T-helper 2 cell treated with Interferon-gamma antibody and Interleukin-4, amounts not matched to agents 5 μg/mL and 100 μg/mL, for 36 hours (primary cell): ENCODE data around the gene SPZ1.
"Not testable (repeated sequence)": the region's sequence is repeated elsewhere in the genome, so short reads cannot be mapped to it uniquely, and the experiment has no call there.

ENCODE experiments used
- DNase-seq: peaks from one replicate; pipeline ENCODE4 v3.0.0; 2021; ENCODE audit warnings: low spot score
- H3K27ac Mint-ChIP-seq: one replicate; pipeline ENCODE4 v1.8.0; 2021; ENCODE audit warnings: mild to moderate bottlenecking, mixed read lengths
- H3K27me3 Mint-ChIP-seq: one replicate; pipeline ENCODE4 v1.8.0; 2021; ENCODE audit warnings: low read depth, mixed read lengths
- H3K36me3 Mint-ChIP-seq: one replicate; pipeline ENCODE4 v1.8.0; 2021; ENCODE audit warnings: low read depth, mixed read lengths
- H3K4me1 Mint-ChIP-seq: one replicate; pipeline ENCODE4 v1.8.0; 2021; ENCODE audit warnings: low read depth, mixed read lengths
- H3K4me3 Mint-ChIP-seq: one replicate; pipeline ENCODE4 v1.8.0; 2022; ENCODE audit warnings: mild to moderate bottlenecking, moderate library complexity, mixed read lengths
- H3K9me3 Mint-ChIP-seq: one replicate; pipeline ENCODE4 v1.8.0; 2021; ENCODE audit warnings: mixed read lengths

SPZ1 gene

GRCh38 chr5:80351019-80351418 is 31.2 kb downstream of the SPZ1 start:
- not testable (repeated sequence) for DNase-seq, H3K27me3 Mint-ChIP-seq, H3K4me3 Mint-ChIP-seq, H3K9me3 Mint-ChIP-seq, H3K27ac Mint-ChIP-seq, H3K36me3 Mint-ChIP-seq, H3K4me1 Mint-ChIP-seq

DNA sequence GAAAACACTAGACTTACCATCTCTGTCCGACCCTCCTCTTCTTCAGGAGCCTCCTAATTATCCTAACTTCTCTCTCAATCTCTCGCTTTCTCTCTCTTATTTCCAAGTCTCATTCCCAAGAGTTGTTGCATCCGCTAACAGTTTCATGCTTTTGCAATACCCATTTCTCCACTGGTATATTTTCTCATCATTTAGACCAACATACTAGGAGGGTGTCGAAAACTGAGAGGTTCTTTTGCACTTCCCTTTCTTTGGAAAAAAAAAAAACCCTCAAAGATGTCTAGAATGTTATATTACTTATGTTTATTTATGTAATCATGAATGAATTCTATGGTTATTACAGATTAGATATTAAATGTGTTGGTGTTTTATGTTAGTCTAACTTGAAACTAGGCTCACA is 35.9 kb downstream of the SPZ1 start:
- no peaks in the 10 kb centered on the region for H3K4me1 Mint-ChIP-seq
- H3K4me3 Mint-ChIP-seq, result no peak overlapping the region
- no peak for DNase-seq
- H3K36me3 Mint-ChIP-seq, result no peaks in the 10 kb centered on the region
- H3K27me3 Mint-ChIP-seq, result peaks cover 9% of the 10 kb centered on the region
- H3K27ac Mint-ChIP-seq, result no peak overlapping the region
- H3K9me3 Mint-ChIP-seq, result no peaks in the 10 kb centered on the region

DNA sequence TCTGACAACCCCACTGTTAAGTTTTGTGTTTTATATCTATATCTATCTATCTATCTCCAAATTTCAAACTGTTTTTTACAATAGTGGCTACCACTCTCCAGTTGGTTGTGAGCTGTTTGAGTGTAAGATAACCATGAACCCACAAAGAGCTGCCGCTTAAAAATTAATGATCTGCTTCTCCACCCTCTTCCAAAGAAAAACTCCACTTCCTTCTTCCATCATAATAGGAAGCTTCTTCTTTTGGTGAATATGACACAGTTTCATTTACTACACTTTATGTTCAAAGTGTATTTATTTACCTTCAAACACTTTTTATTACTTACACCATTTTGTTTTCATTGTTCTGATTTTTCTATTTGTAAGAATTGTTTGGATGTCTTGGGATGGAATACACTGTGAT is 37.9 kb downstream of the SPZ1 start:
- H3K36me3 Mint-ChIP-seq, result no peaks in the 10 kb centered on the region
- no peaks in the 10 kb centered on the region for H3K4me1 Mint-ChIP-seq
- H3K27me3 Mint-ChIP-seq, result peaks cover 9% of the 10 kb centered on the region

DNA sequence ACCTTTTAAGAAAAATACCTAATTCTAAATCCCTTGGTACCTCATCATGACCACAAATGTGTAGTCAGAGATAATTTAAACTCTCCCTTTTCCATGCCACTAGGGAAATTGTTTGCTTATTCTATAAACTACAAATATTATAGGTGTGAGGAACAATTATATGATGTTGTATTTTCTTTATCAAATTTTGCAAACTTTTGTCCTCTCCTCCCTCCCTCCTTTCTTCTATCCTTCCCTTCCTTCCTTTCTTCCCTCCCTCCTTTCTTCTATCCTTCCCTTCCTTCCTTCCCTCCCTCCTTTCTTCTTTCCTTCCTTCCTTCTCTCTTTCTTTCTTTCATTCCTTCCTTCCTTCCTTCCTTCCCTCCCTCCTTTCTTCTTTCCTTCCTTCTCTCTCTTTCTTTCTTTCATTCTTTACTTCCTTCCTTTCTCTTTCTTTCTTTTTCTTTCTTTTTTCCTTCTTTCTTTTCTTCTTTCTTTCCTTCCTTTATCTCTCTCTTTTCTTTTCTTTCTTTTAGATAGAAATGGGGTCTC is 41.2 kb downstream of the SPZ1 start:
- H3K36me3 Mint-ChIP-seq, result no peaks in the 10 kb centered on the region
- no peaks in the 10 kb centered on the region for H3K9me3 Mint-ChIP-seq
- H3K27me3 Mint-ChIP-seq, result peaks cover 8% of the 10 kb centered on the region
- H3K4me3 Mint-ChIP-seq, result no peak overlapping the region
- H3K4me1 Mint-ChIP-seq, result no peaks in the 10 kb centered on the region
- no peak for DNase-seq
- H3K27ac Mint-ChIP-seq, result no peak overlapping the region

More for the DNA sequence above, 37.9 kb downstream of the SPZ1 start:
- no peak for DNase-seq
- Mint-ChIP-seq H3K9me3 (no peaks in the 10 kb centered on the region), H3K27ac (no peak overlapping the region), H3K4me3 (no peak overlapping the region)

DNA sequence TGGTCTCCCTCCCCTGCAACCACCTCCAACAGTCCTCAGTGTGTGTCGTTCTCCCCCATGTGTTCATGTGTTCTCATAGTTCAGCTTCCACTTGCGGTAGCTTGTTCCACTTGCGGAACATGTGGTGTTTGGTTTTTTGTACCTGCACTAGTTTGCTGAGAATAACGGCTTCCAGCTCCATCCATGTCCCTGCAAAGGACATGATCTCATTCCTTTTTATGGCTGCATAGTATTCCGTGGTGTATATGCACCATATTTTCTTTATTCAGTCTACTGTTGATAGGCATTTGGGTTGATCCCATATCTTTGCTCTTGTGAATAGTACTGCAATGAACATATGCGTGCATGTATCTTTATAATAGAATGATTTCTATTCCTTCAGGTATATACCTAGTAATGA is 45.1 kb downstream of the SPZ1 start:
- DNase-seq, result no peak
- H3K4me1 Mint-ChIP-seq, result no peaks in the 10 kb centered on the region
- no peaks in the 10 kb centered on the region for H3K36me3 Mint-ChIP-seq
- H3K27ac Mint-ChIP-seq, result no peak overlapping the region
- H3K4me3 Mint-ChIP-seq, result no peak overlapping the region
- peaks cover 8% of the 10 kb centered on the region for H3K27me3 Mint-ChIP-seq
- no peaks in the 10 kb centered on the region for H3K9me3 Mint-ChIP-seq

- no peak overlapping the region for H3K27ac Mint-ChIP-seq
- DNase-seq, result no peak
- no peaks in the 10 kb centered on the region for H3K36me3 Mint-ChIP-seq
- H3K4me3 Mint-ChIP-seq, result no peak overlapping the region
- no peaks in the 10 kb centered on the region for H3K9me3 Mint-ChIP-seq
- H3K4me1 Mint-ChIP-seq, result no peaks in the 10 kb centered on the region
- peaks cover 18% of the 10 kb centered on the region for H3K27me3 Mint-ChIP-seq
Observed at GRCh38 chr5:80368661-80369480, 49.1 kb downstream of the SPZ1 start.

DNA sequence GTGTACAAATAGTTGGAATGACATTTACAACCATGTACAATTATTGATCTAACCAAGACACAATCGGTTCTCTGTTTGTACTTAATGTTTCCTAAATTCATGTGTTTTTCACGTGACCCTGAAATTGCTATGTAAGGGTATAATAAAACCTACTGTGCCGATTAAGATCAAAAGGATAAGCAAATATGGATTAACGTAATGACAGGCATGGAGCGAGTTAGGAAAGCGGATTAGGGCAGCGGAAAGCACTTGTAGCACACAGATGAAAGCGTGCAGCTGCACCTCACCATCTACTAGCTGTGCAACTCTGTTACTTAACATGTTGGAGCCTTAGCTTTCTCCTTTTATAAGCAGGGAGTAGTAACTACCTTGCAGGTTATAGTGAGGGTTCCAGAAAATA is 49.7 kb downstream of the SPZ1 start:
- peaks cover 19% of the 10 kb centered on the region for H3K27me3 Mint-ChIP-seq
- H3K4me1 Mint-ChIP-seq, result no peaks in the 10 kb centered on the region
- no peaks in the 10 kb centered on the region for H3K9me3 Mint-ChIP-seq
- DNase-seq, result no peak
- H3K27ac Mint-ChIP-seq, result no peak overlapping the region
- no peaks in the 10 kb centered on the region for H3K36me3 Mint-ChIP-seq
- no peak overlapping the region for H3K4me3 Mint-ChIP-seq

DNA sequence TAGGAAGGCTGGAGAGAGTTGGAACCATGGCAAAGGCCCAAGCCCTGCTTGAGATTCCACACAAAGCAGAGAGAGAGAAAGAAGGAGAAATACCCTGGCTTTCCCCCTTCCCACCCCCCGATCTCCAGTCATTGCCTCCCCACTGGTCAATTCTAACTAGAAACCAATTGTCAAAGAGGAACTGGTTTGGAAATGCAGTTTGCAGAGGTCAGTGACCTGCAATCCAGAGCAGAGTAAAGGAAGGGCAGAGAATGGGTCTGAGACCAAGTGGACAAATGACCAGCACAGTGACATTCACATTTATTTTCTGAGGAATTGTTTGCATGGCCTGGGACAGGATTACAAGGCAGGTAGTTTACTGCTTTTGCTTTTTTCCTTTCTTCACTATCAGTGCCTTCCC is 50.6 kb downstream of the SPZ1 start:
- H3K9me3 Mint-ChIP-seq, result no peaks in the 10 kb centered on the region
- H3K4me1 Mint-ChIP-seq, result no peaks in the 10 kb centered on the region
- H3K27me3 Mint-ChIP-seq, result peaks cover 15% of the 10 kb centered on the region
- no peaks in the 10 kb centered on the region for H3K36me3 Mint-ChIP-seq
- H3K4me3 Mint-ChIP-seq, result no peak overlapping the region
- H3K27ac Mint-ChIP-seq, result no peak overlapping the region
- DNase-seq, result no peak
